BE2C (cell line): ENCODE data around the gene IDH3G.
"Not testable (repeated sequence)": the region's sequence is repeated elsewhere in the genome, so short reads cannot be mapped to it uniquely, and the experiment has no call there.

Experiments
- DNase-seq: peaks from one replicate; pipeline ENCODE4 v3.0.0-alpha.2; 2020
- H3K27me3 ChIP-seq: fragments of 250-450 bp; sonication (Bioruptor Pico); 2 replicates; pipeline ENCODE4 v1.5.1; 2020; ENCODE audit warnings: mild to moderate bottlenecking
- H3K36me3 ChIP-seq: fragments of 250-450 bp; sonication (Bioruptor Pico); 2 replicates; pipeline ENCODE4 v1.5.1; 2020; ENCODE audit warnings: mild to moderate bottlenecking
- H3K4me1 ChIP-seq: fragments of 250-450 bp; sonication (Bioruptor Pico); 2 replicates; pipeline ENCODE4 v1.5.1; 2020
- H3K4me3 ChIP-seq: 2 replicates; pipeline ENCODE4 v1.5.1; 2011; ENCODE audit warnings: low read depth, low read length
- H3K9me3 ChIP-seq: fragments of 250-450 bp; sonication (Bioruptor Pico); 2 replicates; pipeline ENCODE4 v1.5.1; 2020
- TF ChIP-seq, protein P1 (sequence below): IDR thresholded peaks from 2 replicates; pipeline ENCODE4 v1.5.1; 2012; ENCODE audit warnings: mild to moderate bottlenecking, low read depth, low read length

The IDH3G gene

DNA sequence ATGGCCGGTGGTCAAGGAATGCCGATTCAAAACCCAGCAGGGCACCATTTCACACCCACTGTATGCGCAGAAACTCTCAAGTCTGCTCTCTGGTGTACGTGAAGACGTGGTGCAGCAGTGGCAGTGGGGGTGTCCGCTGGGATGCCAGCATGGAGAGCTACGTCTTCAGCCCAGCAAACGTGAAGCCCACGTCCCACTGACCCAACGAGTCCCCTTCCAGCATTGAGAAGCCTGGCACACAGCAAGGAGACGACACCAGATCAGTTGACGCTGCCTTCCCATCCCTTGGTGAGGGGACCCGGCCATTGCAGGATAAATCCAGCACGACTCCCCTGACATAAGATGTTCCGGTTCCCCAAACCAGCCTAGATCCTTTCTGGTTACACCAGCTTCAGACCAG is 32.3 kb downstream of the IDH3G start:
- Histone ChIP-seq H3K4me1 (peaks cover 13% of the 10 kb centered on the region), H3K36me3 (no peaks in the 10 kb centered on the region), H3K27me3 (no peaks in the 10 kb centered on the region), H3K4me3 (no peak overlapping the region), H3K9me3 (no peaks in the 10 kb centered on the region)
- TF ChIP-seq, protein P1, sequence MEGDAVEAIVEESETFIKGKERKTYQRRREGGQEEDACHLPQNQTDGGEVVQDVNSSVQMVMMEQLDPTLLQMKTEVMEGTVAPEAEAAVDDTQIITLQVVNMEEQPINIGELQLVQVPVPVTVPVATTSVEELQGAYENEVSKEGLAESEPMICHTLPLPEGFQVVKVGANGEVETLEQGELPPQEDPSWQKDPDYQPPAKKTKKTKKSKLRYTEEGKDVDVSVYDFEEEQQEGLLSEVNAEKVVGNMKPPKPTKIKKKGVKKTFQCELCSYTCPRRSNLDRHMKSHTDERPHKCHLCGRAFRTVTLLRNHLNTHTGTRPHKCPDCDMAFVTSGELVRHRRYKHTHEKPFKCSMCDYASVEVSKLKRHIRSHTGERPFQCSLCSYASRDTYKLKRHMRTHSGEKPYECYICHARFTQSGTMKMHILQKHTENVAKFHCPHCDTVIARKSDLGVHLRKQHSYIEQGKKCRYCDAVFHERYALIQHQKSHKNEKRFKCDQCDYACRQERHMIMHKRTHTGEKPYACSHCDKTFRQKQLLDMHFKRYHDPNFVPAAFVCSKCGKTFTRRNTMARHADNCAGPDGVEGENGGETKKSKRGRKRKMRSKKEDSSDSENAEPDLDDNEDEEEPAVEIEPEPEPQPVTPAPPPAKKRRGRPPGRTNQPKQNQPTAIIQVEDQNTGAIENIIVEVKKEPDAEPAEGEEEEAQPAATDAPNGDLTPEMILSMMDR: no peak
- DNase-seq: no peak

DNA sequence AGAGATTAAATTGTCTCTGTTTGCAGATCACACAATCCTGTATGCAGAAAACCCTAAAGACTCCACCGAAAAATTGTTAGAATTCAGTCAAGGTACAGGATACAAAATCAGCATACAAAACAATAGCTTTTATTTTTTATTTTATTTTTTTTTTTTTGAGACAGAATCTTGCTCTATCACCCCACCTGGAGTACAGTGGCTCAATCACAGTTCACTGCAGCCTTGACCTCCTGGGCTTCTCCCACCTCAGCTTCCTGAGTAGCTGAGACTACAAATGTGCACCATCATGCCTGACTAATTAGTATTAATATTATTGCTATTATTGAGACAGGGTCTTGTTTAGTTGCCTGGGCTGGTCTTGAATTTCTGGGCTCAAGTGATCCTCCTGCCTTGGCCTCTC is 39.0 kb downstream of the IDH3G start:
- TF ChIP-seq, protein P1: no peak
- H3K9me3 ChIP-seq: no peaks in the 10 kb centered on the region

DNA sequence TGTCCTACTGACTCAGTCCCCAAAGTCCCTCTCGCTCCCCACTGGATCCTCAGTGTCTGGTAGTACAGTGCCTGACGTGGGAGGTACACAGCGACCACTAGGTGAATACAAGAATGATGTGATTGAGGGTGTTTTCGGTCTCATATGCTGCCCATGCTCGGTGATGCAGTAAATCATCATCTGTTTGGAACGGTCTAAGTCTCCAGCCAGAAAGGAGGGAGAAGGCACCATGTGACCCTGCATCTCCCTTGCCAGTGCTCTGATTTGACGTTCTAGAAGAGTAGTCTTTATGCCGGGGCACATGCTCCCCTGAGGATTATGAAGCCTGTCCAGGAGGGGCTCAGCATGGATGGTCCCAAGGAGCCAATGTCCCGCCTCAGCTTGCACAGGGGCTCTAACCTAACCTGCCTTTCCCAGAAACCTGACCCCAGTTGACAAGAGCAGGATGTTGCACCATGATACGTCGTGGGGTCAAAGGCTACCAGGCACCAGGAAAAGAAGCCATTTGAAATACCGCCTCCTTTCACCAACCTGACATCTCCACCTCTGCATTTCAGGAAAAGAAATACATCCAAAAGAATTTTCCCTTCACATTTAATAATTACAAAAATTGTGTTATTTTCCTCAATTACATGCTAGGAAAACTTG is 43.9 kb downstream of the IDH3G start:
- Histone ChIP-seq H3K4me3 (no peak overlapping the region), H3K9me3 (no peaks in the 10 kb centered on the region), H3K36me3 (no peaks in the 10 kb centered on the region), H3K4me1 (no peaks in the 10 kb centered on the region), H3K27me3 (no peaks in the 10 kb centered on the region)
- DNase-seq: no peak
- TF ChIP-seq, protein P1: no peak

More for the DNA sequence above, 39.0 kb downstream of the IDH3G start:
- no peak for DNase-seq
- H3K36me3 ChIP-seq: no peaks in the 10 kb centered on the region
- no peak overlapping the region for H3K4me3 ChIP-seq
- no peaks in the 10 kb centered on the region for H3K27me3 ChIP-seq
- no peaks in the 10 kb centered on the region for H3K4me1 ChIP-seq

DNA sequence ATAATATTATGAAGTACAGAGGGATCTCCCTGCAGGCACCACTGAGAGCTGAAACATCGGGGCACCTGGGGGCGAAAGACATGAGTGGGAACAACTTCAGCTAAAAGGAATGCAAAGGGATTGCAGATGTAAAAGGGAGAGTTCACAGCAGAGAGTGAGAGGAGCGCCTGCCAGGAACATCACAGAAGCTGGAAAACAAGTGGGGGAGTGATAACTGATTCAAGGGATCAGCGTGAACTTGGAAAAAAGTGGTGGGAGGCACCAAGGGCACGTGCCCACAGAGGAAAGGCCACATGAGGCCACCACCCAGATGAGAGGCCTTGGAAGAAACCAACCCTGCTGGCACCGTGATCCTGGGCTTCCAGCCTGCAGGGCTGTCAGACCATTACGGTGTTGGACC is 45.2 kb downstream of the IDH3G start:
- H3K4me1 ChIP-seq, H3K9me3 ChIP-seq, DNase-seq, H3K27me3 ChIP-seq, H3K36me3 ChIP-seq, H3K4me3 ChIP-seq: not testable (repeated sequence)

DNA sequence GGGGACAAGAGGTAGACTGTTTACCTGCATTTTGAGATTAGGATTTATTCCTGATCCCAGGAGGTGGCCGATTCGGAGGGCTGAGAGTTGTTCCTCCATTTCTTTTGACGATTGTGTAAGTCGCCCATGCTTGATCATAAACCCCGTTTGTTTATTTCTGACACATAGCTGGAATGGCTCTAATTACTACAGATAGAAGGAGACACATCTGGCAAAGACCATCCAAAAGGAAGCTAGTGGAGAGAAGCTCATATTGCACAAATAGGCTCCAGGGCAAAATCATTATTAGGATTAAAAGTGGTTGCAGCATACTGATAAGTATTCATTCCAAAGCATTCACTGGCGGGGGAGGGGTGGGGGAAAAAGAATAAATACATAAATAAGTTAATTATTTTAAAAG is 47.2 kb downstream of the IDH3G start:
- DNase-seq, H3K36me3 ChIP-seq, H3K9me3 ChIP-seq, H3K4me3 ChIP-seq, H3K27me3 ChIP-seq: not testable (repeated sequence)
- H3K4me1 ChIP-seq: peaks cover 13% of the 10 kb centered on the region

DNA sequence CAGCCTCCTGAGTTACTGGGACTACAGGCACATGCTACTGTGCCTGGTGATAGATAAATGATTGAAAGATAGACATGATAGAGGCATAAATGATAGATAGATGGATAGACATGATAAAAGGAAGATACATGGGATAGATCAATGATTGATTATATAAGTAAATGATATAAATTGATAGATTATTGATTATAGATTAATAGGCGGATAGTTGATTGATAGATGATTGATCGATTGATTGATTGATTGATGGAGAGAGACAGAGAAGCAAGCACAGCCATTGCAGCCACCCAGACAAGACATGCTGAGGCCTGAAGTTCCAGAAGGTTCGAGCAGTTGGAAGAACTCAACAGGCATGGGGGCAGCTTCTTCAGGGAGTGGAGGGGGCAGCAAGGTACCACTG is 47.8 kb downstream of the IDH3G start:
- H3K36me3 ChIP-seq: no peaks in the 10 kb centered on the region
- TF ChIP-seq, protein P1: no peak
- no peak for DNase-seq
- H3K9me3 ChIP-seq: no peaks in the 10 kb centered on the region
- no peaks in the 10 kb centered on the region for H3K27me3 ChIP-seq
- peaks cover 13% of the 10 kb centered on the region for H3K4me1 ChIP-seq
- no peak overlapping the region for H3K4me3 ChIP-seq

DNA sequence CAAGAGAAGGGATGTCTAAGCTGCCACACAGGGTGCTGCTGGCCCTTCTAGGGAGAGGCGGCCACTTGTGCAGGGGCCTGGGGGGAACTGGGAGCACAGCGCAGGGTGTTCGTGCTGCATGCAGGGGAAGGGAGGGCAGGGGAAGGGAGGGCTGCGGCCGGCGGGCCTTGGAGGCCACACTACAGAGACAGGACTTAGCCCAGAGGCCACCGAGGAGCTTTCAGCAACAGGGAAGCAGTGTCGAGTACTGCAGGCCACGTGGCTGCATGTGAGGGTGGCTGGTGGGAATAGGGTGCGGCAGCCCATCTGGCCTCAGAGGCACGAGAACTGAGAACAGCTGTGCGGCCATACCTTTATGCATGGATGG is 49.1 kb downstream of the IDH3G start:
- not testable (repeated sequence) for H3K27me3 ChIP-seq, H3K4me3 ChIP-seq, DNase-seq, H3K9me3 ChIP-seq, H3K36me3 ChIP-seq
- H3K4me1 ChIP-seq: peaks cover 13% of the 10 kb centered on the region
